ENCODE data around the gene EEF1AKMT2.
"Not testable (repeated sequence)": the region's sequence is repeated elsewhere in the genome, so short reads cannot be mapped to it uniquely, and the experiment has no call there.

Gene EEF1AKMT2

GRCh38 chr10:124791547-124792348 is at the start of gene EEF1AKMT2:
EEF1AKMT2 (minus strand) TSS chr10:124791887; CDS start chr10:124791833, 54 bp downstream.
- DNase-seq, result peak; percentile 73

- DNase-seq, result no peak
Measured at GRCh38 chr10:124837687-124838086, 46.0 kb upstream of the EEF1AKMT2 start.

GRCh38 chr10:124831116-124831515 is 39.4 kb upstream of the EEF1AKMT2 start:
- no peak for DNase-seq

GRCh38 chr10:124830445-124830844 is 38.8 kb upstream of the EEF1AKMT2 start:
- DNase-seq, result no peak

- DNase-seq, result no peak
Measured at GRCh38 chr10:124829447-124830115, 37.9 kb upstream of the EEF1AKMT2 start.

GRCh38 chr10:124827474-124827873 is 35.8 kb upstream of the EEF1AKMT2 start:
- no peak for DNase-seq

GRCh38 chr10:124826262-124826661 is 34.6 kb upstream of the EEF1AKMT2 start:
- DNase-seq, result no peak

- DNase-seq, result no peak
Measured at GRCh38 chr10:124825702-124826101, 34.0 kb upstream of the EEF1AKMT2 start.

GRCh38 chr10:124824932-124825331 is 33.2 kb upstream of the EEF1AKMT2 start:
- DNase-seq, result not testable (repeated sequence)

- no peak for DNase-seq
Measured at GRCh38 chr10:124824507-124824906, 32.8 kb upstream of the EEF1AKMT2 start.

- no peak for DNase-seq
Measured at GRCh38 chr10:124821520-124821919, 29.8 kb upstream of the EEF1AKMT2 start.

GRCh38 chr10:124820121-124820520 is 28.4 kb upstream of the EEF1AKMT2 start:
- DNase-seq, result no peak

- DNase-seq, result no peak
Measured at GRCh38 chr10:124802313-124802675, 10.6 kb upstream of the EEF1AKMT2 start.

- no peak for DNase-seq
Measured at GRCh38 chr10:124799211-124799610, 7.5 kb upstream of the EEF1AKMT2 start.

GRCh38 chr10:124798781-124799180 is 7.1 kb upstream of the EEF1AKMT2 start:
- no peak for DNase-seq

GRCh38 chr10:124798364-124798763 is 6.7 kb upstream of the EEF1AKMT2 start:
- DNase-seq, result no peak

- no peak for DNase-seq
Measured at GRCh38 chr10:124792998-124793352, 1.3 kb upstream of the EEF1AKMT2 start.

GRCh38 chr10:124782900-124783299 is 8.8 kb downstream of the EEF1AKMT2 start:
- DNase-seq, result not testable (repeated sequence)

- no peak for DNase-seq
Measured at GRCh38 chr10:124768791-124769190, 22.9 kb downstream of the EEF1AKMT2 start.

- no peak for DNase-seq
Measured at GRCh38 chr10:124765256-124765655, 26.4 kb downstream of the EEF1AKMT2 start.

- DNase-seq, result no peak
Measured at GRCh38 chr10:124763267-124763666, 28.4 kb downstream of the EEF1AKMT2 start.

- no peak for DNase-seq
Measured at GRCh38 chr10:124762281-124762680, 29.4 kb downstream of the EEF1AKMT2 start.

GRCh38 chr10:124756156-124756903 is 35.4 kb downstream of the EEF1AKMT2 start:
- DNase-seq, result no peak

GRCh38 chr10:124755581-124755980 is 36.1 kb downstream of the EEF1AKMT2 start:
- DNase-seq, result no peak

Data from 8988T (cell line).